HT1080 (cell line): Measurements from ENCODE around the gene SPAG9. TPM values are rescaled to one million over a fixed set of nuclear protein-coding genes. Genes with fewer than 3 reads are reported as not detected.

Source experiments
- DNase-seq: peaks from one replicate; pipeline ENCODE4 v3.0.0-alpha.2; 2015; ENCODE audit warnings: low read depth
- polyA plus RNA-seq, 2 experiments: library from polyadenylated mRNA; depleted of rRNA; stranded (reverse); fragments of >200 nt; gene quantifications; 2 replicates each; pipeline ENCODE4 v1.2.3, GENCODE V29; 2015
- total RNA-seq: library from RNA; depleted of rRNA; stranded (reverse); fragments of >200 nt; shearing (Covaris generic); gene quantifications from 2 replicates; pipeline ENCODE4 v1.2.3, GENCODE V29; 2014; rRNA removed

The SPAG9 gene, protein sequence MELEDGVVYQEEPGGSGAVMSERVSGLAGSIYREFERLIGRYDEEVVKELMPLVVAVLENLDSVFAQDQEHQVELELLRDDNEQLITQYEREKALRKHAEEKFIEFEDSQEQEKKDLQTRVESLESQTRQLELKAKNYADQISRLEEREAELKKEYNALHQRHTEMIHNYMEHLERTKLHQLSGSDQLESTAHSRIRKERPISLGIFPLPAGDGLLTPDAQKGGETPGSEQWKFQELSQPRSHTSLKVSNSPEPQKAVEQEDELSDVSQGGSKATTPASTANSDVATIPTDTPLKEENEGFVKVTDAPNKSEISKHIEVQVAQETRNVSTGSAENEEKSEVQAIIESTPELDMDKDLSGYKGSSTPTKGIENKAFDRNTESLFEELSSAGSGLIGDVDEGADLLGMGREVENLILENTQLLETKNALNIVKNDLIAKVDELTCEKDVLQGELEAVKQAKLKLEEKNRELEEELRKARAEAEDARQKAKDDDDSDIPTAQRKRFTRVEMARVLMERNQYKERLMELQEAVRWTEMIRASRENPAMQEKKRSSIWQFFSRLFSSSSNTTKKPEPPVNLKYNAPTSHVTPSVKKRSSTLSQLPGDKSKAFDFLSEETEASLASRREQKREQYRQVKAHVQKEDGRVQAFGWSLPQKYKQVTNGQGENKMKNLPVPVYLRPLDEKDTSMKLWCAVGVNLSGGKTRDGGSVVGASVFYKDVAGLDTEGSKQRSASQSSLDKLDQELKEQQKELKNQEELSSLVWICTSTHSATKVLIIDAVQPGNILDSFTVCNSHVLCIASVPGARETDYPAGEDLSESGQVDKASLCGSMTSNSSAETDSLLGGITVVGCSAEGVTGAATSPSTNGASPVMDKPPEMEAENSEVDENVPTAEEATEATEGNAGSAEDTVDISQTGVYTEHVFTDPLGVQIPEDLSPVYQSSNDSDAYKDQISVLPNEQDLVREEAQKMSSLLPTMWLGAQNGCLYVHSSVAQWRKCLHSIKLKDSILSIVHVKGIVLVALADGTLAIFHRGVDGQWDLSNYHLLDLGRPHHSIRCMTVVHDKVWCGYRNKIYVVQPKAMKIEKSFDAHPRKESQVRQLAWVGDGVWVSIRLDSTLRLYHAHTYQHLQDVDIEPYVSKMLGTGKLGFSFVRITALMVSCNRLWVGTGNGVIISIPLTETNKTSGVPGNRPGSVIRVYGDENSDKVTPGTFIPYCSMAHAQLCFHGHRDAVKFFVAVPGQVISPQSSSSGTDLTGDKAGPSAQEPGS (N-terminal part only)
- 34.4 and 37.1 TPM in 2 replicates for total RNA-seq
- 22.4 and 23.8 TPM in 2 replicates for polyA plus RNA-seq (2015; cell fraction: cytosol; rRNA removed)
- 117 and 119 TPM in 2 replicates for polyA plus RNA-seq (2015; cell fraction: nucleus; rRNA removed)

DNA sequence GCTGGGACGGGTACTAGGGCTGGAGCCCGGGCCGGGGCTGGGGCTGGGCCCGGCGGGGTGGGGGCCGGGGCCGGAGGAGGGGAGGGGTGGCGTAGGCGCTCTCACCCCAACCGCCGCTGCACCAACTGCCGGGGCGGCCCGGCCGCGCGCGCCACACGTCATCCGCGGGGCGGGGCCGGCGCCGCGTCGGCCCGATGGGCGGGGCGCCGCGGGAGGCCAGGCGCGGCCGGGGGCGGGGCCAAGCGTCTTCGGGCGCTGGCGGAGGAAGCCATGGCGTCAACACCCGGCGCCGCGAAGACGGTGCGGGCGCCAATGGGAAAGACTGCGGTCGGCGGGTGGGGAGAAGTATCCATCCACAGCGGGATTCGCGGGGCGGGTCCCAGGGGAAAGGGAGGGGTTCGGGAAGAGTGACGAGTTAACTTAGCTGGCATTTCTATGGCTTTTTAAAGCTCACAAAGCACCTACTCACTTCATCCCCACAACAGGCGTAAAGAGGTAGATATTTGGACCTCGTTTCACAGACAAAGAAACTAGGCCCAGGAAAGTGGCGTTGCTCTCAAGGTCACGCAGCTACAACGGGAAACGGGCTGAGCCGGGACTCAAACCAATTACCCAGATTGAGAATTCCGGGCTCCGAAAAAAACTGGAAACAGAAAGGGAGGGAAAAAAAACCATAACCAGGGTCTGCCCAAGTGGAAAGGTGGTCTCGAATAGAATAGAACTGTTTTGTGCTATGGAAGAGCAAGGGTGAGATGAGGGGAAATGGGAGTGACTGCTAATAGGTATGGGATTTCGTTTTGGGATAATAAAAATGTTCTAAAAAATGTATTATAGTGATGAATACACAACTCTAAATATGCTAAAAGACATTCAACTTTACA is at the start of gene SPAG9:
SPAG9 (minus strand) TSS at position 130 of the 881 bp plus-strand sequence. CDS start 212 bp downstream, outside the sequence.
- DNase-seq, result peak; percentile 94

DNA sequence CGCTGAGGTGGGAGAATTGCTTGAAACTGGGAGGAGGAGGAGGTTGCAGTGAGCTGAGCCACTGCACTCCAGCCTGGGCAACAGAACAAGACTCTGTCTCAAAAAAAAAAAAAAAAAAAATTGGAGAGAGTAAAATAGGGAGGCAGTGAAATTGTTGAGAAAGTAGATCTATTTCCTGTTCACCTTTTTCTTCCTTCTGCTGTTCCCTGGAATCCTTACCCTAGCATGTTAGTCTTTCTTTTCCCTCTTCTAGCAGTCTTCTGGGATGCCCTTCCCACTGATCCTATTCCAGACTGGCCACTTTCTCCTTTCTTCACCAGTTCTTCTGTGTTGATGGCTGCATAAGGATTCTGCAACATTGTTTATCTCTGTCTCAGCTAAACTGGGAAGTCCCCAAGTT is 48.7 kb upstream of the SPAG9 start:
- DNase-seq, result no peak

DNA sequence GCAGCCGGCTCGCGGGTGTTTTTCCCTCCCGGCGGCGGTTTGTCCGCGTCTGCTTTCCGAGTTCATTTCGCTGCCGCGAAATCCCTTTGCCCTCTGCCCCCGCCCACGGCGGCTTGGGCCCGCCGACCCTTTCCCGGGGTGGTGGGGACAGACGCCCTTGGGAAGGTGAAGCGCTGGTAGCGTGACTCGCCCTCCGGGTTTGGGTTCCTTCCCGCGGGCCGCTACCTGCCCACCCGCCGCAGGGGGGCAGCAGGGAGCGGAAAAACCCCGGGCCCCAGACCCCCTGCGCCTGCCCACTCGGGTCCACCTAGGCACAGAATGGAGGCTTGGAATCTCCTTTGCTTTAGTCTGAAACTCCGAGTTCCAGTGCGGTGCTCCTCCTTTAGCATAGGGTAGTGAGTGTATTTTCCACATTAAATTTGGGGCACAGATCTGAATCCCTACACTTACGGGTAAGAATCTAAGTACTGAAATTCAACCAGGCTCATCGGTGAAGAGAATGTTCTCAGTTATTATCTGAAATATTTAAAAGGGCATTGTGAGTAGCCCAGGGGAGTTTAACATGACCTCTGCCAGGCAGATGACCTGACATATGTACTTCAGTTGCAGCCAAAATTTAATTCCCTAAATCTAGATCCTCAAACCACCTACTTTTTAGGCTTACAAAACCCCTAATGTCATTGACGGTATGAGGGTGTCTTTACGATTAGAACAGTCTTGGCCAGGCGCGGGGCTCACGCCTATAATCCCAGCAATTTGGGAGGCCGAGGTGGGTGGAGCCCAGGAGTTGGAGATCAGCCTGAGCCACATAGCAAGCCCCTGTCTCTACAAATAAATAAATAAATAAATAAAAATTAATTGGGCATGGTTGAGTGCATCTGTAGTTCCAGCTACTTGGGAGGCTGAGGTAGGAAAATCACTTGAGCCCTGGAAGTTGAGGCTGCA is 46.6 kb upstream of the SPAG9 start:
- peak; percentile 58 for DNase-seq

DNA sequence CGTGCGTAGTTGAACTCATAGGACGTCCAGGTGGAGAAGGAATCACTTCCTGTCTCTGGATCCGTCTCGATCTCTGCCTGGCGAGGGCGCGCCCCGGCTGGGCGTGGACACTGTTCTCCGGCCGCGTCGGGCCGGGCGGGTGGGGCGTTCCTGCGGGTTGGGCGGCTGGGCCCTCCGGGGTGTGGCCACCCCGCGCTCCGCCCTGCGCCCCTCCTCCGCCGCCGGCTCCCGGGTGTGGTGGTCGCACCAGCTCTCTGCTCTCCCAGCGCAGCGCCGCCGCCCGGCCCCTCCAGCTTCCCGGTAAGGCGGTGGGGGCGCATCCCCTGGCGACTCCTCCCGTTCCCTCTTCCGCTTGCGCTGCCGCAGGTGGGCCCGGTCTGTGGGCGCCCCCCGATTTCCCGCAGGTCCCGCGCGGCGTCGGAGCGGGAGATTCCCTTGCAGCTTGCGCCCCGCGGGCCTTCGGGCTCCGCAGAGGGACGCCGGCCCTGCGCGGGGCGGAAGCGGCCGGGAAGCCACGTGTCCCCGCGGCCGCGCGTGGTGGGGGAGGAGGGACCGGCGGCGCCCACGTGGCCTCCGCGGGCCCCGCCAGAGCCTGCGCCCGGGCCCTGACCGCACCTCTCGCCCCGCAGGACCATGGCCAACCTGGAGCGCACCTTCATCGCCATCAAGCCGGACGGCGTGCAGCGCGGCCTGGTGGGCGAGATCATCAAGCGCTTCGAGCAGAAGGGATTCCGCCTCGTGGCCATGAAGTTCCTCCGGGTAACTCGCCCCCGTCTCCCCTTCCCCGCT is 45.7 kb upstream of the SPAG9 start, which contains the start of gene NME2:
NME2 (plus strand) TSS at position 214 of the 789 bp plus-strand sequence; CDS start at position 634, 420 bp downstream.
- DNase-seq, result peak; percentile 88

DNA sequence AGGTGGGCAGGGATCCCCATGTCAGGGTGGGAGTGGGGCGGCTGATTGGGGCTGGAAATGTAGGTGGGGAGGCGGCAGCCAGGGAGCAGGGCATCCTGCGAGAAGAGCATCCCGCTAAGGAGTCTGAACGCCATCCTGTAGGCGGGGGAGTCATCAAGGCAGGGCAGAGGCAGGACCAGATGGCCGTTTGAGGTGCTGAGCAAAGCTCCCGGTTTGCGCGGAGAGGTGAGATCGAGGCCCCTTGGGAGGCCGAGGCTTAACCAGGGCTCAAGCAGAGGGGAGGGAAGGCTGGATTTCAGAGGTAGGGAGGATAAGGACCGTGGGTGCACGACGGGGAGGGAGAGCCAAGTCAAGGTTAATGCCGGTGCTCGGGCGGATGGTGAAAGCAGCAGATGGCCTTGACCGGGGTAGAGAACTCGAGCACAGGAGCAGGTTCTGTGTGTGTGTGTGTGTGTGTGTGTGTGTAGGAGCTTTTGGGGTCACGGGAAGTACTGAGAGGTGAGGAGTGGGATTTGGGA is 45.1 kb upstream of the SPAG9 start:
- no peak for DNase-seq

DNA sequence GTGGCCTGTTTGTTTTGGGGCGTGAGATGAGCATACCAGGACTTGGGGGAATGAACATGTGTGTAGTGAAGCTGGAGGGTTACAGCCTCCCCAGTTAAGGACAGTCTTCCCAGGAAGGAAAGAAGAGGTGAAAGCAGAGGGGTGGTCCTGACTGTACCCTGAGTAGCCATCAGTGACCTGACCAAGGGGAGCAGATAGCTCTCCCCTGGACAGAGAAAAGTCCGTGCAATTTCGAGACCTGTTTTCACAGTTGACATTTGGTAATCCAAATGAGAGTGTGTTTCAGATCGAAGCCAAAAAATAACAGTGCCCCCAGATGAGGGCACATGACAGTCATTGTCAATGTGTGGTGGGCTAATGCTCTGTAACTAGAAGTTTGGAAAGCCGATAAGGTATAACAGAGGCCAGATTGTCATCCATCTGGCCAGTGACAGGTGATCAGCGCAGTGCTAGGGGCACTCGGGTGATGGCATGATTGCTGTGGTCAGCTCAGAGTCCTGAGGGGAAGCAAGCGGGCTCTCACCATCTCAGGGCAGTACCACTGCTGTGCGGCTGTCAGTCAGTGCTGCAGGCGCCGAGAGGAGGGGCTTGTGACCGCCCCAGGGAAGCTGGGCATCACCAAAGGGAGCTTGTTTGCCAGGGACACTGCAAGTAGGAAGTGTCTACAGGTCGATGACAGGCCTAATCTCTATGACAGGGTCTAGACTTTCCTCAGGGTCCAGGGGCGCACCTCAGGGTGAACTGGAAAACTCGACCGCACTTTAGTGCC is 44.4 kb upstream of the SPAG9 start:
- peak; percentile 20 for DNase-seq

DNA sequence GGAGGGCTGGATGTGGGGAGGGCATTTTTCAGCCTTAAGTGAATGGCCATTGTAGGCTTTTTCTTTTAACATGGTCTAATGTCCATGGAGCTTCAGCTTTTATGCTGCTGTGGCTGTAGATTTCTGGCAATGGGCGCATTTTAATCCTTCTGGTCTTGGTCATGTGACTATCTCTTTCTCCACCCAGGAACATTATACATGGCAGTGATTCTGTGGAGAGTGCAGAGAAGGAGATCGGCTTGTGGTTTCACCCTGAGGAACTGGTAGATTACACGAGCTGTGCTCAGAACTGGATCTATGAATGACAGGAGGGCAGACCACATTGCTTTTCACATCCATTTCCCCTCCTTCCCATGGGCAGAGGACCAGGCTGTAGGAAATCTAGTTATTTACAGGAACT is 40.9 kb upstream of the SPAG9 start:
- DNase-seq, result no peak

DNA sequence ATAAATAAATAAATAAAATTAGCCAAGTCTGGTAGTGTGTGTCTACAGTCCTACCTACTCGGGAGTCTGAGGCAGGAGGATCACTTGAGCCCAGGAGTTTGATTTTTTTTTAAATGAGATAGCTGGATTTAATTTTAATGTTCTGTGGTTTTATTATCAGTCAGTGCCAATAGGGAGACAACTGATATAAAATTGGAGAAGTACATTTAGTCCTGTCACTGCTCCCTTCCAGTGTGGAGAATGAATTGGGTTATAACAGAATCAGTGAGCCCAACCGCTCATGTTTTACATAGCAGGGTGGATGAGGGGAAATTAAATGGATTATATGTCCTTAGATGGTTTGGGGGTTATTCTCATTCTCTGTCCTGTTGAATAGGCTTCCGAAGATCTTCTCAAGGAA is 38.9 kb upstream of the SPAG9 start:
- no peak for DNase-seq

DNA sequence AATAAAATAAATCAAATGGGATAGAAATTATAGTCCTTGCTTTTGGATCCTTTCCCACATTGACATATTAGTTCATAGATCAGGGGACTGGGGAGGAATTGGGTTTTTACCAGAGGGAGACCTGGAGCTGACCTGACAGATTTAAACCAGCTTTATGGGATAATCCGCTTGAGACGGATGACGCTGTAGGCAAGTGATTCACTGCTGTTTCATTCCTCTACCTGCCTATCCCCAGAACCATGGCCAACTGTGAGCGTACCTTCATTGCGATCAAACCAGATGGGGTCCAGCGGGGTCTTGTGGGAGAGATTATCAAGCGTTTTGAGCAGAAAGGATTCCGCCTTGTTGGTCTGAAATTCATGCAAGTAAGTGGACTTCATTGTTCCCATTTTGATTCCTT is 34.7 kb upstream of the SPAG9 start:
- DNase-seq, result no peak

DNA sequence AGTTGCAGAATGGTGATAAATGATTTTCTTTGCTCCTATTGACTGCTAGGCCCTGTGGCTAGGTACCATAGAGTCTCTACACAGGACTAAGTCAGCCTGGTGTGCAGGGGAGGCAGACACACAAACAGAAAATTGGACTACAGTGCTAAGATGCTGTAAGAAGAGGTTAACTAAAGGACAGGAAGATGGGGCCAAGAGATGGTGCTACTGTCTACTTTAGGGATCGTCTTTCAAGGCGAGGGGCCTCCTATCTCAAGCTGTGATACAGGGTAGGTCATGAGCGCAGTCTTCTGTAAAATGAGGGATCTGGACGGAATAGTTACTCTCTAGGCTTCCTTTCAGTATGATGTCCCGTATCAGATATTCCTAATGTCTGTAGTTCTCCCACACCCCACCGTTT is 33.5 kb upstream of the SPAG9 start:
- no peak for DNase-seq

DNA sequence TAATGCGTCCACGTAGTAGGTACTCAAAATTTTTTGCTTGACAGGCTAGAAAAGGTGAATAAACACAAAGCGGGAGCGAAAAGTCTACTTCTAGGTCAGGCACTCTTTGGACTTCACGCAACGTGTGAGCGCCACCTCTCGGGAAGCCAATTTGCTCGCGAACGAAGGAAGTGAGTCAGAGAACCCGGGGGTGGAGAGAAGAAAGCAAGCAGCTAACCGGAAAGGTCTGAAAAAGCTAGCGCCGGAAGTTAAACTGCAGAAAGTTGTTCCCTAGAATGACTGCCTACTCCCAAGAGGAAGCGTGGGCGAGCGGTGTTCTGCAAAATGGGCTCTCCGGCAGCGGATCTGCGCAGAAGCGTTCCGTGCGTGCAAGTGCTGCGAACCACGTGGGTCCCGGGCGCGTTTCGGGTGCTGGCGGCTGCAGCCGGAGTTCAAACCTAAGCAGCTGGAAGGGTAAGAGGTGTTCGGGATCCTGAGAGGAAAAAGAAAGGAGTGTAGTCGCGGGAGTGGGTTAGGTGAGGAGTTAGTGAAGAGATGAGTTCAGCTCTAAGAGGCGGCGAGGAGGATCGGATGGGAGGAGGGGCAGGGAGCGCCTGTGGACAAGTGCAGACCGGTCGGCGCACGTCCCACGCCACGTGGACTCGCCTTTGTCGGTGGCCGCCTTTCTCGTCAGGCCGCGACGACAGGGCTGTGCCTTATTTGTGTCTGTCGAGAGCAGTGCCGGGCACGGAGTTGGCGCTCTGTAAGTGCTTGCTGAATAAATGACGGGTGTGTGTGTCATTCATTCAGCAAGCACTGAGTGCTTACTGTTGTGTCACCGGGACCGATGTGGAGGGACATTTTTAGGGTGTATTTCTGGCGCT is 32.8 kb upstream of the SPAG9 start, which contains the start of gene NME1:
NME1 (plus strand) TSS at position 350 of the 863 bp plus-strand sequence. CDS start 2,096 bp downstream, outside the sequence.
- DNase-seq, result peak; percentile 98

DNA sequence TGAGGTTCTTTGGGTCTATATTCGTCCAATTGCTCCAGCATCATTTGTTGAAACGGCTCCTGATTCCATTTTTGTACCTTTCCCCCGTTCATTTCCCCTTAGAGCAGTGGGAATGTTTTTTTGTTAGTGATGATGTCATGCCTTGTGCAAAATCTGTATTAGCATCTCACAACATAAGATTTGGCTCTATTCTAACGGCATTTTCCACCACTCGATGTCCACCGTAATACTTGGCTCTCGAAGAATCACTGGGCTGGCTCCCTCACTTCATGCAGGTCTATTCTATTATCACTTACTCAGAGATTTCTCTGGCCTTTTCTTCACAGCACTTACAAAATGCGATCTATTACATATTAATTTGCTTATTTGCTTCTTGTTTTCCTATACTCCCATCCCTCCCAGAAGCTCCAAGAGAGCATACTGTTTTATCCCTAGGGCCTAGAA is 32.1 kb upstream of the SPAG9 start:
- DNase-seq, result no peak

DNA sequence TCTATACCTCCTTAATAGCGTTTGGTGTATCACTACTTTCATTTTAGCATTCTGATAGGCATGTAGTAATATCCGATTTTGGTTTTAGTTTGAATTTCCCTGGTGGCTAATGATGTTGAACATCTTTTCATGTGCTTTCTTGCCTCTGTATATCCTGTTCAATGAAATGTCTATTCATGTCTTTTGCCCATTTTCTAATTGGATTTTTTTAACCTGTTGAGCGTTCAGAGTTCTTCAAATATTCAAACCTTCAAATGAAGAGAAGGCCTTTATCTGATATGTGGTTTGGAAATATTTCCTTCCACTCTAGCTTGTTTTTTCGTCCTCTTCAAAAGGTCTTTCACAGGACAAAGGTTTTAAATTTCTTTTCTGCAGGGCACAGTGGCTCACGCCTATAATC is 30.3 kb upstream of the SPAG9 start:
- no peak for DNase-seq

DNA sequence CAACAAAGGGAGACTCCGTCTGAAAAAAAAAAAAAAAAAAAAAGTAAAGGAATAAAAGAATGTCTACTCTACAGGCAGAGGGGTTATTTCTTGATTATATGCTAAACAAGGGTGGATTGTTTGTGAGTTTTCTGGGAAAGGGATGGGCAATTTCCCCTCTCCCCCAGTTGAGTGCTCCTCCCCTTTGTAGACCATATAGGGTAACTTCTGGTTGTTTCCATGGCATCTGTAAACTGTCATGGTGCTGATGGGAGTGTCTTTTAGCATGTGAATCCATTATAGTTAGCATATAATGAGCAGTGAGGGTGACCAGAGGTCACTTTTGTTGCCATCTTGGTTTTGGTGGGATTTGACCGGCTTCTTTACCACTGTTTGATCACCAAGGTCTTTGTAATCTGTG is 28.5 kb upstream of the SPAG9 start:
- no peak for DNase-seq

DNA sequence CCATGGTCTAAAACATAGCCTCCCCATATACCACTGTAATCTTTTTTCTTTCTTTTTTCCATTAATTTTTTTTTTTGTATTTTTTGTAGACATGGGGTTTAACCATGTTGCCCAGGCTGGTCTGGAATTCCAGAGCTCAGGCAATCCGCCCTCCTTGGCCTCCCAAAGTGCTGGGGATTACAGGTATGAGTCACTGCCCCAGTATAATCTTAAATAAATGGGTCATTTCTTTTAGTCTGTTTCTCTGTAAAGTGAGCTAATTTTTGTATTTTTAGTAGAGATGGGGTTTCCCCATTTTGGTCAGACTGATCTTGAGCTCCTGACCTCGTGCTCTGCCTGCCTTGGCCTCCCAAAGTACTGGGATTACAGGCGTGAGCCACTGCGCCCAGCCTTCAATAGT is 27.0 kb upstream of the SPAG9 start:
- DNase-seq, result no peak
